HG02943 (cell line): ENCODE data around the gene TNXB.

Experiments
- ATAC-seq: cut with Tn5 transposase; IDR thresholded peaks from one replicate; pipeline ENCODE4 v1.9.1; 2021; ENCODE audit warnings: mild to moderate bottlenecking, low read depth, moderate library complexity; ENCODE audit not compliant: unreplicated experiment

TNXB gene

GRCh38 chr6:32140420-32141046 is 31.4 kb upstream of the TNXB start:
- ATAC-seq = no peak

DNA sequence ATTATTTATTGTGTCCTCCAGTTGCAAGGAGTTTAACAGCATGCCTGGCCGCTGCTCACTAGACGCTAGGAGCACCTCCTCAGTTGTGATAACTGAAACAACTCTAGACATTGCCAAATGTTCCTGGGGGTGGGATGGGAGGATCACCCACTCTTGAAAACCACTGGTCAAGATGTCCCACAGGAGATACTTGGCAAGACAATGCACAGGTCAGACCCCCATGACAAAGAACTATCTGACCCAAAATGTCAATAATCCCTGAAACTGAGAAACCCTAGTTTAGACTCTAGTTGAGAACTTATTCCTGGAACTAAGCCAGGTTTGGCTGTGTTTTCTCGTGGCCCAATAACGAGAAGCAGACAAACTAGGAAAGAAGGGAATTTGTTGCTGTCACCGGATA is 30.5 kb upstream of the TNXB start:
- ATAC-seq = no peak

- ATAC-seq = no peak
These were observed 28.3 kb upstream of the TNXB start for GRCh38 chr6:32137454-32137853.

DNA sequence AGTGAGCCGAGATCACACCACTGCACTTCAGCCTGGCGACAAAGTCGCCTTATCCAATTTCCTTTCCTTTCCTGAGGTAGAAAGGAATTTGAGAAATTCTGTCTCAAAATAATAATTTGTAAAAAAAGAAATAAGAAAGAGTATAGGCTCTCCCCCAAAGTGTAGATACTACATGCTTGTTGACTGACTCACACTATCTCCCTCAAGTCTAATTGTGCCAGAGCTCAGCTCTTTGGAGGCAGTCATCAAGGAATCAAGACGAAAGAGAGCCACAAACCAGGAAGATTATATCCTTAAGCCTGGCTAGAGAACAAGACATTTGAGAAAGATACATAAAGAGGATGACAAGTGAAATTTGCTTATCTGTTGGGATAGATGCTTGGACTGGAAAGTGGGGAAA is 24.6 kb upstream of the TNXB start:
- no peak for ATAC-seq

DNA sequence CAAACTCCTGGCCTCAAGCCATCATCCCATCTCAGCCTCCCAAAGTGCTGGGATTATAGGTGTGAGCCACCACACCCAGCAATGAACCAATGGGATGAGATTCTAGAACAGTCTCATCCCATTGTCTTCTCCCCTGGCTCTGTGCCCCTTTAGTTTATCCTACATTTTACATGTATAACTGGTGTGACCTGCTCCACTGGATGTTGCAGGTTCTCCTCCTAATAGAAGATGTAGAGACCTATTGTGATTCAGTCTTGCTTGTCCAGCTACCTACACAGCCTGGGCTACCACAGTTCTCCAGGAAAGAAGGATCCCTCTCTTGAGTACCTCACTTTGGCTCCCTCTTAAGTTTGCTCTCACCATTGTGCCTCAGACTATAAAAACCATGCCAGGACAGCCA is 23.0 kb upstream of the TNXB start:
- no peak for ATAC-seq

GRCh38 chr6:32131439-32131948 is 22.4 kb upstream of the TNXB start:
- ATAC-seq = no peak

GRCh38 chr6:32129297-32130088 is 20.4 kb upstream of the TNXB start:
- no peak for ATAC-seq

DNA sequence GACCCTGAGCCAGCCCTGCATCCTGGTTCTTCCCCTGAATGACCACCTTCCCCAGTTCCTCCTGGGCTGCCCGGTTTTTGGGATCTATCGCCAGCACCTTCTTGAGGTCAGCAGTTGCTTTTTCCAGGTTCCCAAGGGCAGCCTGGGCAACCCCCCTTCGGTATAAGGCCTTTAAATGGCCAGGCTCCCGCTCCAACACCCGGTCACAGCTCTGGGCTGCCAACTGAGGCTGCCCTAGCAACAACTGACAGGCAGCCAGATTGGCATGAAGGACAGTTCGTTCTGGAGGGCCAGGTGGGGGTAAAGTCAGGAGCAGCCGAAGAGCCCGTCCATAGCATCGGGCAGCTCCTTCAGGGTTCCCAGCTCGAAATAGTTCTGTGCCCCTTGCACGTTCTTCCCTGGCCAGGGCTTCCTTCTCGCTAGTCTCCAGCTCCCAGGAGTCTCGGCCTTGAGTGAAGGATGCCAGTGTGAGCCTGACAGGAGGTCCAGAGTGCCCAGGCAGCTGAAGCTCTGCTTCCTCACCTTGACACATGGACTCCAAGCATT is 19.7 kb upstream of the TNXB start:
- ATAC-seq = no peak

GRCh38 chr6:32127717-32128592 is 18.8 kb upstream of the TNXB start, which contains the start of gene ATF6B:
Gene ATF6B (minus strand): TSS chr6:32128246. CDS start chr6:32128207, 39 bp downstream.
- ATAC-seq = peak; percentile 76

DNA sequence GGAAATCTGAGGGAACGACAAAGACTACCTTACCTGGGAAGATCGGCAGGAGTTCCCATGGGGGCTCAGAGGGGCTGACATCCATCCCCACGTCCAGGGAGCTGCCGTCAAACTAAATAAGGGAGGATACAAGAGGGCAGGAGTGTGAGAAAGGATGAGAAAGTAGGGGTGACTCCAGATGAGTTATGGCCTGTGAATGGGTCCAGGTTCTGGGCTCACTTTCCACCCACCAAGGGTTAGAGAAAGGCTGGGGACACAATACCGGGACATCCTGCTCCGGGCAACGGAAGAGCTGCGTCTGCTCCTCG is 18.2 kb upstream of the TNXB start:
- no peak for ATAC-seq

GRCh38 chr6:32126880-32127279 is 17.7 kb upstream of the TNXB start:
- no peak for ATAC-seq

GRCh38 chr6:32123681-32124080 is 14.5 kb upstream of the TNXB start:
- no peak for ATAC-seq

DNA sequence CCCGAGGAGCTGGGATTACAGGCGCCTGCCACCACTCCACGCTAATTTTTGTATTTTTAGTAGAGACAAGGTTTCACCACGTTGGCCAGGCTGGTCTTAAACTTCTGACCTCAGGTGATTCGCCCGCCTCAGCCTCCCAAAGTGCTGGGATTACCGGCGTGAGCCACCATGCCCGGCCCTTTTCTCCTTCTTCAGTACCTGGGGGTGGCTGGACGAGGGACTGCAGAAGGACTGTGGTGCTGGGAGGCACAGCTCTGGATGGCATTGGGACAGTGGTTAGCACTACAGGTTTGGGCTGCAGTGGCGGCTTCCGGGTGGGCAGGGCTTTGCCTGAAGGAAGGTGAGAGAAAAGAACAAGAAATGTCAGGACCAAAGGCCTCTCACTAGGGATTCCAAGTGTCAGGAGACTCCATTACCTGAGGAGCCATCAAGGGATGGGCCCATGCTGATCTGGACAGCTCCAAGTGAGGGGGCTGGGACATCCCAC is 11.5 kb upstream of the TNXB start:
- ATAC-seq = no peak

DNA sequence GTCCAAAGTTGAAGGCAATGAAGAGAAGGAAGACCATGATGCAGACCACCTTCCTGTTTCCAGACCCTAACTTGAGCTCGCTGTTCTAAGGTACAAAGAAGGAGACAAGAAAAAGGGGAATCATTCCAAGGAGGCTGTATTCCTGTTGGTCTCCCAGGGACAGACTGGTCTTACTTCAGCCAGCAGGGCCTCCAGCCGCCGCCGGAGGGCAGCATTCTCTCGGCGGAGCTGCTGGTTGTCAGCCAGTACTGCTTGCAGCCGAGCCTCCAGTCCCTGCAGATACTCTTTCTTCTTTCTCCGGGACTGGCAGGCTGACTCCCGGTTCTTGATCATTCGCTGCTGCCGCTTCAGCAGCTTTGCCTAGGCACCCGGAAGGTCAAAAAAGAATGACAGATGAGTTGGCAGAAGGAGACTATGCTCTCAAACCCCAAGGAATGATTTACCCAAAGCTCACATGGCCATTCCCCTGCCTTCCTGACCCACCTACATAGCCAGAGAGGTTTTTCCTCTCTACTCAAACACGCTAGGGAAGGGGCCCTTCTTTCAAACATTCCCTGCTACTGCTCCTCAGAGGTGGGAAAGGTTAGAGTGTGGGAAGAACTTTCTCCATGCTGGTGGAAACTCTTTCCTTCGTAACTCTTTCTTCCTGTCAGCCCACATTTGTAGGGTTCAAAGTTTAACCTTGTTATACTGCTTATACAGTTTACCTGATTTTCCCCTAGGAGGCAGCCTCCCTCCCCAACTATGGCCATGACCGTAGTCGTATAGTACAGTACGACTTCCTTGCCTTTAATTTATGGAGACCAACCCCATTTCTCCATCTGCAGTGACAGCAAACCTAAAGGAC is 9.9 kb upstream of the TNXB start:
- ATAC-seq = no peak

DNA sequence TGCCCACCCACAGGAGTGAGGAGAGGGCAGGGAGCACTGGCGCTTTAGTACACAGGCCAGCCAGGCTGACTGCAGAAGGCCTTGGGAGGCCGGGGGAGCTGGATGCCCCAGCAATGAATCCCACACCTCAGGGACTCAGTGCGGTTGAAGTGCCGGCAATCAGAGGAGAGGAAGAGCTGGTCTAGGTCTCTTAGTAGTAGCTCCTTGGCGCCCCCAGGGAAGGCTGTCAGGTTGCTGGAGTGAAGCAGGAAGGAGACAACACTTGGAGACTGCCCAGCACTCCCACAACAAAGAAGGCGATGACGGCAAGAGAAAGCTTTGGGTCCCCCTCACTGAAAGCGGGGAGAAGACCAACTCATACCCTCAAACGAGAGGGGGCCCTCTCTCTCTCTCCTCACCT is 8.3 kb upstream of the TNXB start:
- no peak for ATAC-seq

GRCh38 chr6:32116674-32117073 is 7.5 kb upstream of the TNXB start:
- ATAC-seq = no peak

DNA sequence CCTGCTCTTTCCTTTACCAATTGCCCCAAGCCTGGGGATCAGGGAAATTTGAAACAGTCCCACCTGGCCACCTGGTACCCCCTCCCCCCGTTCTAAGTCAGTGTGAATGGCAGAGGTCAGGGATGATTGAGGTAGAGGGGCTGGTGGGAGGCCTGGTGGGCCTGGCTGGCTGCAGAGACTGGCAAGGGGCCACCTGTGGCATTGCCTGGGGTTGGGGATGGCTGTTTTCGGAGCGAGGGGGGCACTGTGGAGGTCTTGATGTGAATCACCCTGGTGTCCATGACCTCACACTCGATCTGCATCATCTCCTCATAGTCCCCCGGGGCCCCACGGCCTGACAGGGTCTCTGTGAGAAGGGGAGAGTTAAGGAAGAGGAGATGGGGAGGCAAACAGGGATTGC is 6.5 kb upstream of the TNXB start:
- no peak for ATAC-seq

- ATAC-seq = no peak
These were observed 5.7 kb upstream of the TNXB start for GRCh38 chr6:32114796-32115195.

DNA sequence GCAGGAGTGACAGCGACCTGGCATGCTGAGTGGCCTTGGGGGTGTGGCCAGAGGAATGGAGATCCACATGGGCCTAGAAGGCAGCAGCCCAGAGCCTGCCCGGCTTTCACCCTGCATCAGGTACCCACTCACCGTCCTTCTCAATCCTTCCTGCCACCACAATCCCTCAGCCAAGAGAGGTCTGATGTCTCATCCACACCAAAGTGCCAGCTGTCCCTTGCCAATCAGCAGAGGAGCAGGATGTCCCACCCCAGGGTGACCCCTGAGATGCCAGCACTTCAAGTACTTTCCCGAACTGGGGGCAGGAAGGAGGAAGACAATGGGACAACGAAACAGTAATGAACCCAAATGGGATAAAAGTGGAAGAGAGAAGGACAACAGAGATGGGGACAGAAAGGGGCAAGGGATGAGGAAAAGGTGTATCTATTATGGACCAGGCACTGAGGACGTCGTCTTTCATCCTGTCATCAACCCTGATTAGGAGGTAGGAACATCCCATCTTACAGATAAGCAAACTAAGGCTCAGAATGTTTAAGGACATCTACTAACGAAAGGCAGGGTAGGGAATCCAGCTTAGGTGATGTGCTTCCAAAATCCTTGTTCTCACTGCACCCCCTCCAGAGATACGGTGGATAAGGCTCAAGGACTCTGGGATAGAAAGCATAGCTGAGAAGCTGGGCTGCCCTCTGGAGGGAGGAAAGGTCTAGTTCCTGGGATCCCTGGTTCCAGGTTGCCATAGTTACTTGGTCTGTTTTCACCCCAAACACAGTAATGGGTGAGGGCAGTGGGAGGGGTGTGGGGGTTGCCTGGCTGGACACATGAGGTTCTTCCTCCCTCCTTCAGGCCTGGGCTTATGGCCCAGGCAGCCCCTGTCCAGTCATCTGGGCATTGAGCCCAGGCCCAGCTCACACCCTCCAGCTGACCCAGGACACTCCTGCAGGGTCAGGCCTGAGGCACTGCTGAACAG is 4.5 kb upstream of the TNXB start:
- ATAC-seq = no peak
